Right lobe of liver (tissue), 6 donors: ENCODE results near the gene PPP1R14C. TPM values are rescaled to one million over a fixed set of nuclear protein-coding genes. Genes with fewer than 3 reads are reported as not detected.
A peak's percentile ranks its signal among the peaks of the same experiment; 100 is the strongest.

Experiments
- ATAC-seq, 4 donors: fragments of 200-7000 bp; cut with Tn5 transposase; one replicate each; pipeline ENCODE4 v1.9.1; 2020; ENCODE audit warnings: mild to moderate bottlenecking in 4 of 4, moderate library complexity in 4 of 4
- DNase-seq, 3 donors: peaks; one replicate each; pipeline ENCODE4 v3.0.0-alpha.2; 2020
- H3K27ac ChIP-seq, 3 donors: fragments of 200-600 bp; one replicate each; pipeline ENCODE4 v1.8.0; 2022
- H3K27me3 ChIP-seq, 2 donors: fragments of 200-600 bp; one replicate each; pipeline ENCODE4 v1.8.0; 2022
- H3K36me3 ChIP-seq, 4 donors: fragments of 200-600 bp; sonication (generic) in 1 of 4; one replicate each; pipeline versions ENCODE4 v1.5.1 to v1.8.0; 2017 to 2022; ENCODE audit warnings: control low read depth in 1 of 4
- H3K4me1 ChIP-seq, 4 donors: fragments of 200-600 bp; sonication (generic) in 1 of 4; one replicate each; pipeline versions ENCODE4 v1.5.1 to v1.8.0; 2017 to 2022; ENCODE audit warnings: control low read depth in 1 of 4
- H3K4me3 ChIP-seq, 3 donors: fragments of 200-600 bp; one replicate each; pipeline ENCODE4 v1.8.0; 2022
- H3K9me3 ChIP-seq, 4 donors: fragments of 200-600 bp; sonication (generic) in 1 of 4; one replicate each; pipeline versions ENCODE4 v1.5.1 to v1.8.0; 2017 to 2022; ENCODE audit warnings: control low read depth in 1 of 4
- CTCF ChIP-seq, 4 donors: fragments of 200-600 bp in 3 of 4; fragments of 450-650 bp in 1 of 4; IDR thresholded peaks; one replicate each; pipeline versions ENCODE4 v1.5.1 to v1.8.0; 2016 to 2022; ENCODE audit warnings: antibody characterized with exemption in 4 of 4, mild to moderate bottlenecking in 2 of 4
- POLR2A ChIP-seq: fragments of 450-650 bp; IDR thresholded peaks from one replicate; pipeline ENCODE4 v1.6.1; 2017; ENCODE audit warnings: antibody characterized with exemption, mild to moderate bottlenecking
- WGBS: methylation state at CpG from one replicate; pipeline ENCODE4 v1.1.6; 2018; ENCODE audit warnings: low coverage, low lambda C conversion rate; ENCODE audit not compliant: insufficient coverage; ENCODE audit errors: missing lambda C conversion rate; 5-methylcytosine and 5-hydroxymethylcytosine counted together
- intact Hi-C, 2 donors: fragments of 100-400 bp; cut with DNase I; formaldehyde crosslinking; loops; one replicate each; pipeline versions ENCODE4 v1.11.2 to v1.14.1; 2022
- total RNA-seq, 6 experiments: library from RNA; depleted of rRNA in 2 of 6; stranded (reverse); fragments of >200 nt in 2 of 6; fragmentation: NEBNext Ultra II Directional in 3 of 6; extraction: Animal tissue kit (Norgen Biotek cat#: 25700) in 3 of 6; gene quantifications; one replicate each; pipeline versions ENCODE4 v1.1.0 to v1.2.4, GENCODE V29; 2016 to 2023
- donor health status: DM: no; HTN: yes; CAD: no.
- donor health status: DM: no; HTN: no; CAD: no.
- donor health status: DM: no; HTN: no; CAD: no.
- donor health status: DM: no; HTN: yes; CAD: no.
- donor health status: DM: no; HTN: yes; CAD: no.

The PPP1R14C gene
- total RNA-seq, 6 experiments from 2014 or later, result not detected

GRCh38 chr6:150099953-150100352 is 42.9 kb upstream of the PPP1R14C start:
- no peak overlapping the region for H3K27ac ChIP-seq
- TF ChIP-seq POLR2A (no peak), CTCF (IDR thresholded peaks at IDR 0.05) (no peak)
- intact Hi-C loops, result no loop called here

DNA sequence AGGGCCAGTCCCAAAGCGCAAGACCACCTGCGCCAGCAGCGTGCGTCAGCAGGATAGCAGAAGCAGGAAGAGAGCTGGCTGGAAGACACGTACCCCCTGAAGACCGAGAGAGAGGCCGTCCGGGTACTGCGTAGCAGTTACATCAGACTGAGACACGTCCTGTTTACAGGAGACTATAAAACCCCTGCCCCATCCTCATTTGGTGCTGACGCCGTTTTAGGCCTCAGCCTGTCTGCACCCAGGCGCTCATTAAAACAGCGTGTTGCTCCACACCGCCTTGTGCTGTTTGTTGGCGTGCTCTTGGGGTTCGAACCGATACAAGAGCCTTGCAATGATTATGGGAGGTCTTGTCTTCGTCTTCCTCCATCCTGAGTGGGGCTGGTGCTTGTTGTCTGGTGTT is 42.1 kb upstream of the PPP1R14C start:
- Histone ChIP-seq H3K27ac (no peak overlapping the region), H3K27me3 (no peaks in the 10 kb centered on the region), H3K4me1 (no peaks in the 10 kb centered on the region), H3K36me3 (no peaks in the 10 kb centered on the region), H3K9me3 (no peaks in the 10 kb centered on the region), H3K4me3 (no peak overlapping the region)
- WGBS, result 86% methylated on average over 8 of the region's 19 CpGs
- ATAC-seq, result no peak
- DNase-seq, result no peak
- no peak for TF ChIP-seq CTCF (IDR thresholded peaks at IDR 0.05)
- no peak for TF ChIP-seq POLR2A
- intact Hi-C loops, result no loop called here

More at GRCh38 chr6:150099953-150100352, 42.9 kb upstream of the PPP1R14C start:
- H3K36me3 ChIP-seq, result no peaks in the 10 kb centered on the region
- H3K9me3 ChIP-seq, result no peaks in the 10 kb centered on the region
- H3K27me3 ChIP-seq, result no peaks in the 10 kb centered on the region
- H3K4me3 ChIP-seq, result no peak overlapping the region
- WGBS, result 87% methylated on average over 11 of the region's 11 CpGs
- DNase-seq (no peak), ATAC-seq (no peak)
- H3K4me1 ChIP-seq, result no peaks in the 10 kb centered on the region

DNA sequence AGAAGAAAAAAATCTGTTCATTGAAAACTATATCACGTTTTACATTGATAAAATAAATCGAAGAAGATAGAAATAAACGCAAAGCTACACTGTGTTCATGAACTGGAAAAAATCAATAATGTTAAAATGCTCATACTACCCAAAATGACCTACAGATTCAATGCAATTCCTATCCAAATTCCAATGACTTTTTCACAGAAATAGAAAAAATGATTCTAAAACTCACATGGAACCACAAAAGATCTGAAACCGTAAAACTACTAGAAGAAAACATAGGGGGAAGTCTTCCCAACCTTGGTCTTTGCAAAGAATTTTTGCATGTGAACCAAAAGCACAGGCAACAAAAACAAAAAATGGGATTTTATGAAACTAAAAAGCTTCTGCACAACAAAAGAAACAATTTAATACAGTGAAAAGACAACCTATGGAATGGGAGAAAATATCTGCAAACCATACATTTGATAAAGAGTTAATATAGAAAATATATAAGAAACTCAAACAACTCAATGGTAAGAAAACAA is 40.0 kb upstream of the PPP1R14C start:
- TF ChIP-seq POLR2A, result no peak
- TF ChIP-seq CTCF (IDR thresholded peaks at IDR 0.05), result no peak
- intact Hi-C loops, result no loop called here
- Histone ChIP-seq H3K27me3 (no peaks in the 10 kb centered on the region), H3K4me1 (no peaks in the 10 kb centered on the region), H3K9me3 (no peaks in the 10 kb centered on the region), H3K4me3 (no peak overlapping the region), H3K36me3 (no peaks in the 10 kb centered on the region), H3K27ac (no peak overlapping the region)
- WGBS, result 82% methylated on average over 4 of the region's 4 CpGs
- ATAC-seq (no peak), DNase-seq (no peak)

DNA sequence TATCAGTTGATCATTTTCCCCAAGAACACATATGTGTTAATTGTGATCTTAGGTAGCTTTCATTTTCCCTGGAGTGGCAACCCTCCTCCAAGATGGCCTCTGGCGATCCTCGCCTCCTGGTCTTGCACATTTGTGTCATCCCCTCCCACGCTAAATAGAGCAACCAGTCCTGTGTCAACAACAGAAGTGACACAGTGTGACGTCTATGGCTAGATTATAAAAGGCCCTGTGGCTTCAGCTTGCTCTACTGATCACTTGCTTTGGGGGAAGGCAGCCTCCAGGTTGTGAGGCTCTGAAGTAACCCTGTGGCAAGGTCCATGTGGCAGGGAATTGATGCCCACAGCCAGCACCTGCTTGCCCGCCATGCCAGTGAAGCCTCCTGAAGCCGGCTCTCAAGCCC is 30.6 kb upstream of the PPP1R14C start:
- no peaks in the 10 kb centered on the region for H3K27me3 ChIP-seq
- H3K27ac ChIP-seq, result no peak overlapping the region
- 59% methylated on average over 5 of the region's 6 CpGs for WGBS
- H3K4me3 ChIP-seq, result no peak overlapping the region
- H3K4me1 ChIP-seq, result no peaks in the 10 kb centered on the region
- no peak for ATAC-seq
- DNase-seq, result no peak
- H3K36me3 ChIP-seq, result no peaks in the 10 kb centered on the region
- intact Hi-C loops, result no loop called here
- H3K9me3 ChIP-seq, result no peaks in the 10 kb centered on the region
- TF ChIP-seq POLR2A (no peak), CTCF (IDR thresholded peaks at IDR 0.05) (no peak)

- WGBS, result 85% methylated on average over 6 of the region's 25 CpGs
- TF ChIP-seq POLR2A, result no peak
- TF ChIP-seq CTCF (IDR thresholded peaks at IDR 0.05), result no peak
- intact Hi-C loops, result no loop called here
- DNase-seq (no peak), ATAC-seq (peak in 1 of 4 donors; percentile 42)
- H3K27me3 ChIP-seq, result no peaks in the 10 kb centered on the region
- H3K4me3 ChIP-seq, result no peak overlapping the region
- no peaks in the 10 kb centered on the region for H3K36me3 ChIP-seq
- no peak overlapping the region for H3K27ac ChIP-seq
- no peaks in the 10 kb centered on the region for H3K9me3 ChIP-seq
- no peaks in the 10 kb centered on the region for H3K4me1 ChIP-seq
Observed at GRCh38 chr6:150115769-150116168, 27.1 kb upstream of the PPP1R14C start.
